AG09319 (cell line): ENCODE measurements around the gene ACTR1A.

Source experiments
- DNase-seq: peaks from one replicate; pipeline ENCODE4 v3.0.0-alpha.2; 2010; ENCODE audit warnings: low read depth; ENCODE audit errors: extremely low read depth
- CTCF ChIP-seq: IDR thresholded peaks from 2 replicates; pipeline ENCODE4 v1.5.1; 2011; ENCODE audit warnings: low read depth, mild to moderate bottlenecking, inconsistent platforms, low read length, moderate library complexity

The ACTR1A gene

GRCh38 chr10:102502337-102503151 is at the start of gene ACTR1A:
TSS of gene ACTR1A (minus strand) at chr10:102502712. CDS start at chr10:102502647, 65 bp downstream.
- TF ChIP-seq CTCF: no peak
- DNase-seq: peak; percentile 100

GRCh38 chr10:102550636-102551210 is 48.2 kb upstream of the ACTR1A start:
- no peak for TF ChIP-seq CTCF

GRCh38 chr10:102549549-102549948 is 47.0 kb upstream of the ACTR1A start:
- no peak for TF ChIP-seq CTCF
- no peak for DNase-seq

More at GRCh38 chr10:102550636-102551210, 48.2 kb upstream of the ACTR1A start:
- DNase-seq: no peak

- DNase-seq: peak; percentile 74
- no peak for TF ChIP-seq CTCF
These were observed 44.3 kb upstream of the ACTR1A start for GRCh38 chr10:102546606-102547320.

- TF ChIP-seq CTCF: no peak
- DNase-seq: no peak
These were observed 43.5 kb upstream of the ACTR1A start for GRCh38 chr10:102545997-102546396.

- TF ChIP-seq CTCF: no peak
- DNase-seq: no peak
These were observed 42.9 kb upstream of the ACTR1A start for GRCh38 chr10:102545265-102545871.
